MCF 10A (cell line): Measurements from ENCODE around the gene SRP14. TPM values are rescaled to one million over a fixed set of nuclear protein-coding genes. Genes with fewer than 3 reads are reported as not detected.

Experiments used
- BruUV-seq: library from RNA; stranded (reverse); fragments of 400-500 nt; replicated peaks from 2 replicates; lab custom pipeline; 2021; lab: Mats Ljungman, UMichigan
- CTCF ChIA-PET: fragments of 300-600 bp; sonication (Branson Sonifier 250); formaldehyde crosslinking; extraction: SDS; loops from one replicate; lab custom pipeline; 2021; ENCODE audit warnings: antibody characterized with exemption, inconsistent platforms; lab: Yijun Ruan, JAX
- POLR2A ChIA-PET: fragments of 300-600, 350-650 bp; sonication (Branson Sonifier 250); formaldehyde crosslinking; extraction: SDS; loops from one replicate; lab custom pipeline; 2020; ENCODE audit warnings: antibody characterized with exemption, inconsistent platforms; lab: Yijun Ruan, JAX
- DNase-seq: peaks from one replicate; pipeline ENCODE4 v3.0.0-alpha.2; 2018; ENCODE audit not compliant: unreplicated experiment
- H3K27ac Mint-ChIP-seq: one replicate; pipeline ENCODE4 v1.8.0; 2022; ENCODE audit warnings: mild to moderate bottlenecking, low read depth, mixed read lengths; ENCODE audit not compliant: unreplicated experiment
- H3K27me3 Mint-ChIP-seq: one replicate; pipeline ENCODE4 v1.8.0; 2022; ENCODE audit warnings: mixed read lengths; ENCODE audit not compliant: insufficient read depth, unreplicated experiment
- H3K36me3 Mint-ChIP-seq: one replicate; pipeline ENCODE4 v1.8.0; 2022; ENCODE audit warnings: mild to moderate bottlenecking, moderate library complexity, mixed read lengths; ENCODE audit not compliant: insufficient read depth, unreplicated experiment
- H3K4me1 Mint-ChIP-seq: one replicate; pipeline ENCODE4 v1.8.0; 2022; ENCODE audit warnings: mixed read lengths; ENCODE audit not compliant: insufficient read depth, unreplicated experiment
- H3K4me3 Mint-ChIP-seq: one replicate; pipeline ENCODE4 v1.8.0; 2022; ENCODE audit warnings: mild to moderate bottlenecking, moderate library complexity, mixed read lengths; ENCODE audit not compliant: unreplicated experiment
- H3K9me3 Mint-ChIP-seq: one replicate; pipeline ENCODE4 v1.8.0; 2022; ENCODE audit warnings: mixed read lengths; ENCODE audit not compliant: unreplicated experiment
- CTCF ChIP-seq: fragments of 200-600 bp; IDR thresholded peaks from one replicate; pipeline ENCODE4 v1.8.0; 2022; ENCODE audit warnings: antibody characterized with exemption, mild to moderate bottlenecking; ENCODE audit not compliant: unreplicated experiment
- intact Hi-C: fragments of 100-400 bp; cut with micrococcal nuclease; formaldehyde crosslinking; loops from 2 replicates; pipeline ENCODE4 v1.14.1; 2022
- total RNA-seq: library from RNA; stranded (reverse); gene quantifications from 2 replicates; pipeline ENCODE4 v1.2.3, GENCODE V29; 2022

Gene SRP14
- total RNA-seq, 1 experiment from 2014 or later = 165 TPM

GRCh38 chr15:40069178-40070165 lies 30.5 kb upstream of the SRP14 start:
- peak; percentile 97 for DNase-seq
- no peaks in the 10 kb centered on the region for H3K9me3 Mint-ChIP-seq
- no peak overlapping the region for H3K4me3 Mint-ChIP-seq
- no peaks in the 10 kb centered on the region for H3K4me1 Mint-ChIP-seq
- BruUV-seq = no TSS peak
- ChIA-PET CTCF (interaction anchor here (0.6 to 4.2 kb wide), 4 partner anchors 26 to 313 kb away, joined by 3 to 19 read pairs (median 4); partner anchors contain the start of gene KNSTRN), POLR2A (interaction anchor here (1.2 to 2.5 kb wide), 5 partner anchors 9 to 34 kb away, joined by 3 to 8 read pairs (median 7); no protein-coding TSS in a partner anchor)
- no peaks in the 10 kb centered on the region for H3K36me3 Mint-ChIP-seq
- intact Hi-C loops = no loop called here
- no peak overlapping the region for H3K27ac Mint-ChIP-seq
- no peaks in the 10 kb centered on the region for H3K27me3 Mint-ChIP-seq
- no peak for TF ChIP-seq CTCF

GRCh38 chr15:40067921-40068624 lies 29.1 kb upstream of the SRP14 start:
- H3K27ac Mint-ChIP-seq = no peak overlapping the region
- ChIA-PET POLR2A (interaction anchor here (0.7 to 2.5 kb wide), 4 partner anchors 10 to 66 kb away, joined by 3 to 8 read pairs (median 6); no protein-coding TSS in a partner anchor), CTCF (interaction anchor here (0.6 kb wide), 1 partner anchor 21 kb away, joined by 4 read pairs; no protein-coding TSS in a partner anchor)
- H3K4me3 Mint-ChIP-seq = no peak overlapping the region
- no peaks in the 10 kb centered on the region for H3K9me3 Mint-ChIP-seq
- no peaks in the 10 kb centered on the region for H3K27me3 Mint-ChIP-seq
- no peak for TF ChIP-seq CTCF
- intact Hi-C loops = no loop called here
- H3K4me1 Mint-ChIP-seq = no peaks in the 10 kb centered on the region
- no peak for DNase-seq
- BruUV-seq = no TSS peak
- no peaks in the 10 kb centered on the region for H3K36me3 Mint-ChIP-seq

- no peak for DNase-seq
- ChIA-PET POLR2A (interaction anchor here (0.5 to 1.0 kb wide), 2 partner anchors 42 to 1251 kb away, joined by 3 read pairs; partner anchors contain the start of gene BMF), CTCF (interaction anchor here (0.6 to 1.5 kb wide), 4 partner anchors 21 to 266 kb away, joined by 3 to 6 read pairs (median 4); no protein-coding TSS in a partner anchor)
- intact Hi-C loops = no loop called here
- no peaks in the 10 kb centered on the region for H3K27me3 Mint-ChIP-seq
- H3K9me3 Mint-ChIP-seq = no peaks in the 10 kb centered on the region
- no peak overlapping the region for H3K4me3 Mint-ChIP-seq
- no peak for TF ChIP-seq CTCF
- no TSS peak for BruUV-seq
- no peak overlapping the region for H3K27ac Mint-ChIP-seq
- no peaks in the 10 kb centered on the region for H3K4me1 Mint-ChIP-seq
- H3K36me3 Mint-ChIP-seq = no peaks in the 10 kb centered on the region
Observed at GRCh38 chr15:40066589-40066988, 27.6 kb upstream of the SRP14 start.
